H9 (cell line): ENCODE results near the gene GABBR2. TPM values are rescaled to one million over a fixed set of nuclear protein-coding genes. Genes with fewer than 3 reads are reported as not detected.

Experiments
- DNase-seq: peaks from one replicate; pipeline ENCODE4 v3.0.0-alpha.2; 2017
- H2AFZ ChIP-seq: one replicate; pipeline ENCODE4 v1.6.1; 2013; ENCODE audit warnings: mild to moderate bottlenecking, low read length, control low read depth, moderate library complexity
- H2AK5ac ChIP-seq: 2 replicates; pipeline ENCODE4 v1.6.1; 2013; ENCODE audit warnings: low read length, control low read depth, mixed read lengths; ENCODE audit not compliant: insufficient read length
- H2BK120ac ChIP-seq: one replicate; pipeline ENCODE4 v1.6.1; 2013; ENCODE audit warnings: low read depth, mild to moderate bottlenecking, low read length, control low read depth, inconsistent platforms; ENCODE audit not compliant: poor library complexity, severe bottlenecking
- H2BK12ac ChIP-seq: 2 replicates; pipeline ENCODE4 v1.6.1; 2013; ENCODE audit warnings: low read length, control low read depth, mixed read lengths, low read depth; ENCODE audit not compliant: insufficient read length
- H2BK15ac ChIP-seq: 2 replicates; pipeline ENCODE4 v1.6.1; 2013; ENCODE audit warnings: low read depth, low read length, control low read depth
- H2BK20ac ChIP-seq: one replicate; pipeline ENCODE4 v1.6.1; 2013; ENCODE audit warnings: low read depth, mild to moderate bottlenecking, low read length, control low read depth, inconsistent platforms; ENCODE audit not compliant: poor library complexity, severe bottlenecking
- H2BK5ac ChIP-seq: 2 replicates; pipeline ENCODE4 v1.6.1; 2013; ENCODE audit warnings: low read length, control low read depth, mixed read lengths; ENCODE audit not compliant: insufficient read length
- H3K14ac ChIP-seq: 2 replicates; pipeline ENCODE4 v1.6.1; 2013; ENCODE audit warnings: low read length, control low read depth; ENCODE audit not compliant: insufficient read depth
- H3K18ac ChIP-seq: 2 replicates; pipeline ENCODE4 v1.6.1; 2013; ENCODE audit warnings: low read depth, mild to moderate bottlenecking, mixed read lengths, low read length, control low read depth; ENCODE audit not compliant: insufficient read length
- H3K23ac ChIP-seq: 2 replicates; pipeline ENCODE4 v1.6.1; 2013; ENCODE audit warnings: low read length, control low read depth, mixed read lengths, low read depth; ENCODE audit not compliant: insufficient read length
- H3K23me2 ChIP-seq: 2 replicates; pipeline ENCODE4 v1.6.1; 2013; ENCODE audit warnings: low read depth, mild to moderate bottlenecking, mixed read lengths, low read length, control low read depth; ENCODE audit not compliant: insufficient read length, poor library complexity, severe bottlenecking
- H3K27ac ChIP-seq: 2 replicates; pipeline ENCODE4 v1.5.1; 2013; ENCODE audit warnings: low read length, control low read depth, mixed read lengths, low read depth; ENCODE audit not compliant: insufficient read length
- H3K27me3 ChIP-seq: 2 replicates; pipeline ENCODE4 v1.6.1; 2013; ENCODE audit warnings: low read length, control low read depth, inconsistent platforms; ENCODE audit not compliant: insufficient read depth
- H3K4ac ChIP-seq: 2 replicates; pipeline ENCODE4 v1.6.1; 2013; ENCODE audit warnings: low read depth, mild to moderate bottlenecking, control low read depth, inconsistent platforms, low read length, moderate library complexity
- H3K4me1 ChIP-seq: 2 replicates; pipeline ENCODE4 v1.6.1; 2013; ENCODE audit warnings: low read length, control low read depth, inconsistent platforms; ENCODE audit not compliant: insufficient read depth
- H3K4me2 ChIP-seq: 2 replicates; pipeline ENCODE4 v1.6.1; 2013; ENCODE audit warnings: low read length, control low read depth, mixed read lengths; ENCODE audit not compliant: insufficient read length, insufficient read depth
- H3K56ac ChIP-seq: 2 replicates; pipeline ENCODE4 v1.6.1; 2013; ENCODE audit warnings: low read depth, mild to moderate bottlenecking, mixed read lengths, low read length, control low read depth; ENCODE audit not compliant: insufficient read length
- H3K79me1 ChIP-seq: 2 replicates; pipeline ENCODE4 v1.6.1; 2013; ENCODE audit warnings: low read depth, mild to moderate bottlenecking, moderate library complexity, low read length, control low read depth, inconsistent platforms; ENCODE audit not compliant: insufficient read depth, poor library complexity, severe bottlenecking
- H3K79me2 ChIP-seq: 2 replicates; pipeline ENCODE4 v1.6.1; 2013; ENCODE audit warnings: low read length, control low read depth, inconsistent platforms; ENCODE audit not compliant: insufficient read depth
- H3K9ac ChIP-seq: 2 replicates; pipeline ENCODE4 v1.6.1; 2013; ENCODE audit warnings: low read length, control low read depth, mixed read lengths; ENCODE audit not compliant: insufficient read length; ENCODE audit errors: extremely low read depth
- H3K9me3 ChIP-seq: one replicate; pipeline ENCODE4 v1.6.1; 2013; ENCODE audit warnings: low read depth, low read length, inconsistent platforms; ENCODE audit not compliant: control insufficient read depth
- H3T11ph ChIP-seq: one replicate; pipeline ENCODE4 v1.6.1; 2013; ENCODE audit warnings: mild to moderate bottlenecking, low read length, control low read depth, inconsistent platforms
- H4K20me1 ChIP-seq: one replicate; pipeline ENCODE4 v1.6.1; 2013; ENCODE audit not compliant: control insufficient read depth, insufficient read length, insufficient read depth
- H4K5ac ChIP-seq: 2 replicates; pipeline ENCODE4 v1.6.1; 2013; ENCODE audit warnings: low read depth, mild to moderate bottlenecking, mixed read lengths, low read length, control low read depth; ENCODE audit not compliant: insufficient read length
- H4K8ac ChIP-seq: replicated peaks from 2 replicates; pipeline ENCODE4 v1.6.1; 2013; ENCODE audit warnings: low read length, control low read depth, mixed read lengths, low read depth; ENCODE audit not compliant: insufficient read length
- H4K91ac ChIP-seq: 2 replicates; pipeline ENCODE4 v1.6.1; 2013; ENCODE audit warnings: low read depth, mild to moderate bottlenecking, moderate library complexity, mixed read lengths, low read length, control low read depth; ENCODE audit not compliant: insufficient read length
- H3K27ac Mint-ChIP-seq, 3 experiments: 2 replicates in 2 of 3; 3 replicates in 1 of 3; pipeline ENCODE4 v1.8.0; 2020 to 2021; ENCODE audit warnings: mixed read lengths in 3 of 3, mild to moderate bottlenecking in 1 of 3, moderate library complexity in 1 of 3
- H3K27me3 Mint-ChIP-seq: 2 replicates; pipeline ENCODE4 v1.8.0; 2021; ENCODE audit warnings: low read depth, mild to moderate bottlenecking, moderate library complexity, mixed read lengths
- H3K36me3 Mint-ChIP-seq, 3 experiments: 2 replicates in 2 of 3; 3 replicates in 1 of 3; pipeline ENCODE4 v1.8.0; 2020 to 2021; ENCODE audit warnings: low read depth in 3 of 3, mixed read lengths in 3 of 3; ENCODE audit not compliant: insufficient read depth in 1 of 3
- H3K4me1 Mint-ChIP-seq, 2 experiments: 2 replicates each; pipeline ENCODE4 v1.8.0; 2020; ENCODE audit warnings: mixed read lengths in 2 of 2
- H3K4me3 Mint-ChIP-seq, 2 experiments: 2 replicates in 1 of 2; 3 replicates in 1 of 2; pipeline ENCODE4 v1.8.0; 2020 to 2021; ENCODE audit warnings: mild to moderate bottlenecking in 2 of 2, mixed read lengths in 2 of 2, moderate library complexity in 1 of 2
- H3K9me3 Mint-ChIP-seq, 2 experiments: 2 replicates in 1 of 2; 3 replicates in 1 of 2; pipeline ENCODE4 v1.8.0; 2020; ENCODE audit warnings: mild to moderate bottlenecking in 2 of 2, mixed read lengths in 2 of 2, moderate library complexity in 1 of 2
- CTCF ChIP-seq: fragments of 200-600 bp; sonication (generic); conservative IDR thresholded peaks from 3 replicates; pipeline ENCODE4 v1.8.0; 2021; ENCODE audit warnings: antibody characterized with exemption, mild to moderate bottlenecking
- total RNA-seq: library from RNA; stranded (reverse); gene quantifications from 2 replicates; pipeline ENCODE4 v1.2.1, GENCODE V29; 2021

The GABBR2 gene
- total RNA-seq, 1 experiment from 2014 or later, result 0.66 TPM

GRCh38 chr9:98373609-98374008 lies 335.1 kb downstream of the GABBR2 start:
- no peaks in the 10 kb centered on the region for H4K20me1 ChIP-seq
- no peak overlapping the region for H2BK12ac ChIP-seq
- no peaks in the 10 kb centered on the region for H3K79me2 ChIP-seq
- H3K4me2 ChIP-seq, result no peak overlapping the region
- no peak for TF ChIP-seq CTCF
- H3K27ac ChIP-seq, result no peak overlapping the region
- Mint-ChIP-seq H3K4me3 (no peak overlapping the region), H3K27ac (no peak overlapping the region), H3K36me3 (no peaks in the 10 kb centered on the region), H3K4me1 (peaks cover 6 to 9% of the 10 kb centered on the region in 2 experiments), H3K27me3 (no peaks in the 10 kb centered on the region), H3K9me3 (no peaks in the 10 kb centered on the region)
- H2BK5ac ChIP-seq, result no peak overlapping the region
- no peak overlapping the region for H4K91ac ChIP-seq
- H3K27me3 ChIP-seq, result no peaks in the 10 kb centered on the region
- H2AFZ ChIP-seq, result no peak overlapping the region
- H3K14ac ChIP-seq, result no peak overlapping the region
- no peaks in the 10 kb centered on the region for H3K9me3 ChIP-seq
- no peak overlapping the region for H2BK15ac ChIP-seq
- H3K23ac ChIP-seq, result no peak overlapping the region
- no peak overlapping the region for H4K5ac ChIP-seq
- H3K4me1 ChIP-seq, result peaks cover 3% of the 10 kb centered on the region; the same call in 1 of the 2 replicates
- no peak overlapping the region for H3T11ph ChIP-seq
- DNase-seq, result no peak
- H3K23me2 ChIP-seq, result no peaks in the 10 kb centered on the region
- no peak overlapping the region for H2AK5ac ChIP-seq
- H2BK20ac ChIP-seq, result no peak overlapping the region
- no peak overlapping the region for H3K56ac ChIP-seq
- H4K8ac ChIP-seq, result no peak overlapping the region
- H3K18ac ChIP-seq, result no peak overlapping the region
- H3K79me1 ChIP-seq, result no peaks in the 10 kb centered on the region
- no peak overlapping the region for H3K4ac ChIP-seq
- no peak overlapping the region for H3K9ac ChIP-seq
- no peak overlapping the region for H2BK120ac ChIP-seq
